GM12878 (cell line): ENCODE results near the gene SNPH.

Source experiments
- BHLHE40 ChIP-seq, 2 experiments: fragments of 450-650 bp in 1 of 2; IDR thresholded peaks; 2 replicates each; pipeline ENCODE4 v1.6.1; 2011 to 2017; ENCODE audit warnings: low read depth in 2 of 2, borderline replicate concordance in 1 of 2, improper control_type of control experiment in 1 of 2, low read length in 1 of 2, mild to moderate bottlenecking in 1 of 2
- ETV6 ChIP-seq, 2 experiments: fragments of 450-650 bp in 1 of 2; IDR thresholded peaks in 1 of 2; conservative IDR thresholded peaks in 1 of 2; 2 replicates each; pipeline ENCODE4 v1.6.1; 2014; ENCODE audit warnings: antibody characterized with exemption in 1 of 2, borderline replicate concordance in 1 of 2, low read depth in 1 of 2, mild to moderate bottlenecking in 1 of 2, moderate library complexity in 1 of 2
- EZH2 ChIP-seq: IDR thresholded peaks from 2 replicates; pipeline ENCODE4 v1.6.1; 2012; ENCODE audit warnings: low read depth, mild to moderate bottlenecking, control low read depth, inconsistent platforms, low read length, borderline replicate concordance; ENCODE audit not compliant: control insufficient read depth
- MXI1 ChIP-seq: fragments of 150-350 bp; IDR thresholded peaks from 2 replicates; pipeline ENCODE4 v1.6.1; 2011; ENCODE audit warnings: low read depth, mild to moderate bottlenecking, inconsistent platforms, low read length, improper control_type of control experiment
- POLR2A ChIP-seq: IDR thresholded peaks from 2 replicates; pipeline ENCODE4 v1.6.1; 2011; ENCODE audit warnings: low read depth, mild to moderate bottlenecking, low read length
- SIX5 ChIP-seq: IDR thresholded peaks from 2 replicates; pipeline ENCODE4 v1.6.1; 2011; ENCODE audit warnings: mild to moderate bottlenecking, low read depth, low read length, moderate library complexity; ENCODE audit not compliant: severe bottlenecking
- SMC3 ChIP-seq: IDR thresholded peaks from 2 replicates; pipeline ENCODE4 v1.6.1; 2011; ENCODE audit warnings: low read length, improper control_type of control experiment, borderline replicate concordance
- SUZ12 ChIP-seq: fragments of 200-600 bp; sonication (generic); IDR thresholded peaks from one replicate; pipeline ENCODE4 v1.6.1; 2018; ENCODE audit warnings: antibody characterized with exemption, mild to moderate bottlenecking; ENCODE audit not compliant: unreplicated experiment
- TCF12 ChIP-seq: IDR thresholded peaks from 2 replicates; pipeline ENCODE4 v1.6.1; 2011; ENCODE audit warnings: low read depth, mild to moderate bottlenecking, low read length
- TCF7 ChIP-seq: IDR thresholded peaks from 2 replicates; pipeline ENCODE4 v1.6.1; 2014; ENCODE audit warnings: antibody characterized with exemption, borderline replicate concordance
- ZBTB11 ChIP-seq: fragments of 450-650 bp; formaldehyde crosslinking; IDR thresholded peaks from 2 replicates; pipeline ENCODE4 v1.5.0; 2022; ENCODE audit warnings: mild to moderate bottlenecking, missing genetic modification characterization
- TF ChIP-seq, protein P1 (sequence below), 3 experiments: IDR thresholded peaks in 2 of 3; conservative IDR thresholded peaks in 1 of 3; 2 replicates each; pipeline ENCODE4 v1.5.1; 2011; ENCODE audit warnings: low read depth in 3 of 3, low read length in 3 of 3, mild to moderate bottlenecking in 3 of 3, control low read depth in 2 of 3, moderate library complexity in 2 of 3, inconsistent platforms in 1 of 3, mixed read lengths in 1 of 3; ENCODE audit not compliant: control insufficient read depth in 2 of 3, insufficient read depth in 1 of 3; ENCODE audit errors: extremely low read depth in 1 of 3

DNA sequence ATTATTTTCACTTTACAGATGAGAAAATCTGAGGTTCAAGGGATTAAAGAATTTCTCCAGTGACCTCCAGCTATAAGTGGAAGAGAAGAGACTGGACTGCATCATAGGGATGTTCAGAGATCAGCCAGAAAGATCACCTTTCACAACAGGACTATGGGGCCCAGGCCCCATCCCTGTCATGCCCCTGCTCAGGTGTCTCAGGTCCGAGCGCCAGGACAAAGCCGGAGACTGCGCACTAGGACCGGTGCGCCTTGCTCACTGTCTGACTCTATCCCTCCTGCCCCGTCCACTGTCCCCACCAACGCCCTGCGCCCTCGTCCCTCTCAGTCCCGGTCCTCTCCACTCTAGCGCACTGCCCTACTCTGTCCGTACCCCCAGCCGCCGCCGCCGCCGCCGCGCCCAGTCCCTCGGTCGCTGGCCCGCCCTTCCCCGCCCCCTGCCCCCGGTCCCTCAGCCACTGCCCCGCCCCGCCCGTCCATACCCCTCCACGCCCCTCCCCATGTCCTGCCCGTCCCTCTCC, 40.8 kb upstream of the SNPH start:
- TF ChIP-seq ETV6 (conservative IDR thresholded peaks at IDR 0.05 in 1 of 2, IDR thresholded peaks at IDR 0.05 in 1 of 2; ENCODE audit: borderline replicate concordance in 1 of 2, low read depth in 1 of 2) = no peak
- no peak for TF ChIP-seq ZBTB11
- no peak for TF ChIP-seq SUZ12
- TF ChIP-seq MXI1 = no peak
- TF ChIP-seq, protein P1, sequence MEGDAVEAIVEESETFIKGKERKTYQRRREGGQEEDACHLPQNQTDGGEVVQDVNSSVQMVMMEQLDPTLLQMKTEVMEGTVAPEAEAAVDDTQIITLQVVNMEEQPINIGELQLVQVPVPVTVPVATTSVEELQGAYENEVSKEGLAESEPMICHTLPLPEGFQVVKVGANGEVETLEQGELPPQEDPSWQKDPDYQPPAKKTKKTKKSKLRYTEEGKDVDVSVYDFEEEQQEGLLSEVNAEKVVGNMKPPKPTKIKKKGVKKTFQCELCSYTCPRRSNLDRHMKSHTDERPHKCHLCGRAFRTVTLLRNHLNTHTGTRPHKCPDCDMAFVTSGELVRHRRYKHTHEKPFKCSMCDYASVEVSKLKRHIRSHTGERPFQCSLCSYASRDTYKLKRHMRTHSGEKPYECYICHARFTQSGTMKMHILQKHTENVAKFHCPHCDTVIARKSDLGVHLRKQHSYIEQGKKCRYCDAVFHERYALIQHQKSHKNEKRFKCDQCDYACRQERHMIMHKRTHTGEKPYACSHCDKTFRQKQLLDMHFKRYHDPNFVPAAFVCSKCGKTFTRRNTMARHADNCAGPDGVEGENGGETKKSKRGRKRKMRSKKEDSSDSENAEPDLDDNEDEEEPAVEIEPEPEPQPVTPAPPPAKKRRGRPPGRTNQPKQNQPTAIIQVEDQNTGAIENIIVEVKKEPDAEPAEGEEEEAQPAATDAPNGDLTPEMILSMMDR (IDR thresholded peaks at IDR 0.05 in 2 of 3, conservative IDR thresholded peaks at IDR 0.05 in 1 of 3; ENCODE audit: control insufficient read depth in 2 of 3, extremely low read depth in 1 of 3, insufficient read depth in 1 of 3, low read depth in 3 of 3, low read length in 3 of 3) = no peak
- no peak for TF ChIP-seq TCF12
- TF ChIP-seq POLR2A = no peak
- no peak for TF ChIP-seq SIX5
- TF ChIP-seq TCF7 = no peak
- no peak for TF ChIP-seq EZH2
- TF ChIP-seq BHLHE40 (IDR thresholded peaks at IDR 0.05; ENCODE audit: borderline replicate concordance in 1 of 2, low read depth in 2 of 2, low read length in 1 of 2) = no peak
- no peak for TF ChIP-seq SMC3
